ENCODE results near the gene GRWD1. TPM values are rescaled to one million over a fixed set of nuclear protein-coding genes. Genes with fewer than 3 reads are reported as not detected.

The GRWD1 gene
- total RNA-seq, 2 experiments from 2014 or later, result 21.4 to 21.7 TPM

GRCh38 chr19:48475369-48476068 lies 29.7 kb downstream of the GRWD1 start:
- no peak overlapping the region for H3K27ac ChIP-seq (ENCODE audit: low read depth in 1 of 2, low read length in 2 of 2)
- no peaks in the 10 kb centered on the region for H3K27me3 Mint-ChIP-seq
- H3K4me3 ChIP-seq (ENCODE audit: low read length), result no peak overlapping the region
- peaks cover 71% of the 10 kb centered on the region for H3K36me3 ChIP-seq (ENCODE audit: insufficient read depth, low read length)
- H3K4me3 Mint-ChIP-seq, result no peak overlapping the region
- no peaks in the 10 kb centered on the region for H3K27me3 ChIP-seq (ENCODE audit: control insufficient read depth in 1 of 2, insufficient read depth in 2 of 2, low read length in 2 of 2)
- no peaks in the 10 kb centered on the region for H3K9me3 Mint-ChIP-seq
- intact Hi-C loops (cut with DNase I, micrococcal nuclease), result loop anchor here in 1 of 2 experiments (10.0 kb wide), 1 partner anchor 639 kb away; the partner anchor contains the start of genes C19orf73, LIN7B and PPFIA3
- peaks cover 17% of the 10 kb centered on the region for H3K4me1 Mint-ChIP-seq (ENCODE audit: low read depth)
- ChIA-PET CTCF (no interaction called here), POLR2A (interaction anchor here (0.7 kb wide), 1 partner anchor 35 kb away, joined by 4 read pairs; no protein-coding TSS in a partner anchor)
- peaks cover 58% of the 10 kb centered on the region for H3K36me3 Mint-ChIP-seq (ENCODE audit: low read depth)
- no peaks in the 10 kb centered on the region for H3K9me3 ChIP-seq (ENCODE audit: control insufficient read depth in 1 of 2, insufficient read depth in 1 of 2, low read length in 2 of 2)
- no peak for TF ChIP-seq CTCF (IDR thresholded peaks at IDR 0.05)
- H3K4me1 ChIP-seq (ENCODE audit: insufficient read depth, low read length), result peaks cover 17% of the 10 kb centered on the region
- H3K27ac Mint-ChIP-seq, result no peak overlapping the region
- DNase-seq (no peak), ATAC-seq (ENCODE audit: poor library complexity) (no peak)

DNA sequence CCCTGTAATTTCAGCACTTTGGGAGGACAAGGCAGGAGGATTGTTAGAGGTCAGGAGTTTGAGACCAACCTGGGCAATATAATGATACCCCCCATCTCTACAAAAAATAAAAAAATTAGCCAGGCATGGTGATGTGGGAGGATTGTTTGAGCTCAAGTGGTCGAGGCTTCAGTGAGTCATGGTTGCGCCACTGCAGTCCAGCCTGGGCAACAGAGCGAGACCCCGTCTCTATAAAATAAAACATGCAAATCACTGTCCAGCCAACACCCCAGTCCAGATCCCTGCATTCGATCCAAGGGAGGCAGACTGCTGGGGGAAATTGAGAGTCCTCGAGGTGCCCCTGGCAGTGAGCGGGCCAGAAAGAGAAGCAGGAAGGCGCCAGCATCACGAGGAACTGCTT lies 30.4 kb downstream of the GRWD1 start:
- Histone ChIP-seq H3K27me3 (ENCODE audit: control insufficient read depth in 1 of 2, insufficient read depth in 2 of 2, low read length in 2 of 2) (no peaks in the 10 kb centered on the region), H3K27ac (ENCODE audit: low read depth in 1 of 2, low read length in 2 of 2) (no peak overlapping the region), H3K9me3 (ENCODE audit: control insufficient read depth in 1 of 2, insufficient read depth in 1 of 2, low read length in 2 of 2) (no peaks in the 10 kb centered on the region), H3K4me1 (ENCODE audit: insufficient read depth, low read length) (peaks cover 19% of the 10 kb centered on the region), H3K4me3 (ENCODE audit: low read length) (no peak overlapping the region), H3K36me3 (ENCODE audit: insufficient read depth, low read length) (peaks cover 64% of the 10 kb centered on the region)
- Mint-ChIP-seq H3K27ac (no peak overlapping the region), H3K4me3 (peak overlapping the region; percentile 11), H3K9me3 (no peaks in the 10 kb centered on the region), H3K4me1 (ENCODE audit: low read depth) (peaks cover 19% of the 10 kb centered on the region), H3K36me3 (ENCODE audit: low read depth) (peaks cover 52% of the 10 kb centered on the region), H3K27me3 (no peaks in the 10 kb centered on the region)
- ChIA-PET POLR2A (no interaction called here), CTCF (no interaction called here)
- no peak for TF ChIP-seq CTCF (IDR thresholded peaks at IDR 0.05)
- intact Hi-C loops (cut with DNase I, micrococcal nuclease), result loop anchor here in 1 of 2 experiments (10.0 kb wide), 1 partner anchor 639 kb away; the partner anchor contains the start of genes C19orf73, LIN7B and PPFIA3
- ATAC-seq (ENCODE audit: poor library complexity) (no peak), DNase-seq (no peak)

DNA sequence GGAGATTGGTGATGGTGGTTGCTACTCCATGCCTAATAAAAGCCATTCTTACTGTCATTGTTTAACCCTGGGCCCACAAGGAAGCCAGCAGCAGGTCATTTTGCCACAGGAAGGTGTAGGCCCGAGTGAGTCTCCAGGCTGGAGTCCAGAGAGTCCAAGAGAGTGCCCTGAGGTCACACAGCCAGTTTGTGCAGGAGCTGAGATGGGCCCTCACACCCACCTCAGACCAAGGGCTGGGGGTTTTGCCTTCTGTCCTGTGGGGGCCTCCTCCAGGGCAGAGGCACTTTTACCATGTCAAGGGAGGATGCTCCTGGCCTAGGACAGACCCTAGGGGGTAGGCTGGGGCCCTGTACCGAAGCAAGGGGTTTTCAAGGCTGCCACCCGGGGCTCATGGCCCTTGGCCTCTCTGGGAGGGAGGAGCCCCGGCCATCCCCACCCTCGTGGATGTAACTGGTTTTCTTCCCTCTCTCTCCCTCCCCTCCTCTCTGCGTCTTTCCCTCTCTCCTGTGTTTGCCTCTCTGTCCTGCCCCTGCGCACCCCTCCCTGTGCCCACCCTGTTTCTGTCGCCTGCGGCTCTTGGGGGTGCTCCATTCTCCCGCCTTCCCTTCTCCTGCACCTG lies 31.4 kb downstream of the GRWD1 start:
- intact Hi-C loops (cut with DNase I, micrococcal nuclease), result loop anchor here in 1 of 2 experiments (10.0 kb wide), 1 partner anchor 638 kb away; the partner anchor contains the start of genes C19orf73, LIN7B and PPFIA3
- no peaks in the 10 kb centered on the region for H3K9me3 ChIP-seq (ENCODE audit: control insufficient read depth in 1 of 2, insufficient read depth in 1 of 2, low read length in 2 of 2)
- H3K4me1 ChIP-seq (ENCODE audit: insufficient read depth, low read length), result peaks cover 28% of the 10 kb centered on the region
- CTCF ChIA-PET, result no interaction called here
- ATAC-seq (ENCODE audit: poor library complexity) (no peak), DNase-seq (no peak)
- no peak for TF ChIP-seq CTCF (IDR thresholded peaks at IDR 0.05)
- POLR2A ChIA-PET, result no interaction called here
- no peaks in the 10 kb centered on the region for H3K27me3 ChIP-seq (ENCODE audit: control insufficient read depth in 1 of 2, insufficient read depth in 2 of 2, low read length in 2 of 2)
- H3K36me3 ChIP-seq (ENCODE audit: insufficient read depth, low read length), result peaks cover 54% of the 10 kb centered on the region
- Mint-ChIP-seq H3K9me3 (no peaks in the 10 kb centered on the region), H3K4me1 (ENCODE audit: low read depth) (peaks cover 27% of the 10 kb centered on the region), H3K36me3 (ENCODE audit: low read depth) (peaks cover 48% of the 10 kb centered on the region), H3K27ac (no peak overlapping the region), H3K4me3 (no peak overlapping the region), H3K27me3 (no peaks in the 10 kb centered on the region)
- no peak overlapping the region for H3K27ac ChIP-seq (ENCODE audit: low read depth in 1 of 2, low read length in 2 of 2)
- H3K4me3 ChIP-seq (ENCODE audit: low read length), result no peak overlapping the region

Measured in CD4-positive, alpha-beta T cell (primary cell).